GM12873 (cell line): Measurements from ENCODE around the gene CRTC3.

Source experiments
- TF ChIP-seq, protein P1 (sequence below): IDR thresholded peaks from 2 replicates; pipeline ENCODE4 v1.5.1; 2012; ENCODE audit warnings: low read depth, mild to moderate bottlenecking, moderate library complexity, low read length, control low read depth; ENCODE audit not compliant: insufficient read depth; ENCODE audit errors: missing control alignments

The CRTC3 gene

DNA sequence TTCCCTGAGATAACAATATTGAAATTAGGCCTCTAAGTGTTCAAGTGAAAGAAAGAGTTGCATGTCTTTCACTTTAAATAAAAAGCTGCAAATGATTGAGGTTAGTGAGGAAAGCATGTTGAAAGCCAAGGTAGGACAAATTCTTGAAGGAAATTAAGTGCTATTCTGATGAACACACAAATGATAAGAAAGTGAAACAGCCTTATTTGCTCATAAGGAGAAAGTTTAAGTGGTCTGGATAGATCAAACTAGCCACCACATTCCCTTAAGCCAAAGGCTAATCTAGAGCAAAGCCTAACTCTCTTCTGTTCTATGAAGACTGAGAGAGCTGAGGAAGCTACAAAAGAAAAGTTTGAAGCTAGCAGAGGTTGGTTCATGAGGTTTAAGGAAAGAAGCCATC lies 36.1 kb downstream of the CRTC3 start:
- TF ChIP-seq, protein P1, sequence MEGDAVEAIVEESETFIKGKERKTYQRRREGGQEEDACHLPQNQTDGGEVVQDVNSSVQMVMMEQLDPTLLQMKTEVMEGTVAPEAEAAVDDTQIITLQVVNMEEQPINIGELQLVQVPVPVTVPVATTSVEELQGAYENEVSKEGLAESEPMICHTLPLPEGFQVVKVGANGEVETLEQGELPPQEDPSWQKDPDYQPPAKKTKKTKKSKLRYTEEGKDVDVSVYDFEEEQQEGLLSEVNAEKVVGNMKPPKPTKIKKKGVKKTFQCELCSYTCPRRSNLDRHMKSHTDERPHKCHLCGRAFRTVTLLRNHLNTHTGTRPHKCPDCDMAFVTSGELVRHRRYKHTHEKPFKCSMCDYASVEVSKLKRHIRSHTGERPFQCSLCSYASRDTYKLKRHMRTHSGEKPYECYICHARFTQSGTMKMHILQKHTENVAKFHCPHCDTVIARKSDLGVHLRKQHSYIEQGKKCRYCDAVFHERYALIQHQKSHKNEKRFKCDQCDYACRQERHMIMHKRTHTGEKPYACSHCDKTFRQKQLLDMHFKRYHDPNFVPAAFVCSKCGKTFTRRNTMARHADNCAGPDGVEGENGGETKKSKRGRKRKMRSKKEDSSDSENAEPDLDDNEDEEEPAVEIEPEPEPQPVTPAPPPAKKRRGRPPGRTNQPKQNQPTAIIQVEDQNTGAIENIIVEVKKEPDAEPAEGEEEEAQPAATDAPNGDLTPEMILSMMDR: no peak

DNA sequence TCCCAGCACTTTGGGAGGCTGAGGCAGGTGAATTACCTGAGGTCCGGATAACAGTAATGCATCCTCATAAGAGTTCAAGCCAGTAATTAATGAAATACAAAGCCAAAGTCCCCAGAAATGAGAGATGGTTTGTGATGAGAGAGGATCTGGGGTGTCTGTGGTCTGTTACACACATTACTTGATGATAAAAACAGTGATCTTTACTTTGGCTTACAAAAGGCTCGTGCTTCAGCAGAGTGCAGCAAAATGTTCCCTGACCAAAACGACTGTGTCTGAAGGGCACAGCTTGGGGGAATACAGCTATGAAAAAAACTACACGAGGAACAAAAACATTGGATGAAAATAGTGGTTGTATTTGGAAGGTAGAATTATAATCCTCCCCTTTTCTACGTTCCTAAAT lies 40.9 kb downstream of the CRTC3 start:
- TF ChIP-seq, protein P1: no peak

- TF ChIP-seq, protein P1: no peak
Measured at GRCh38 chr15:90571063-90571541, 41.4 kb downstream of the CRTC3 start.

DNA sequence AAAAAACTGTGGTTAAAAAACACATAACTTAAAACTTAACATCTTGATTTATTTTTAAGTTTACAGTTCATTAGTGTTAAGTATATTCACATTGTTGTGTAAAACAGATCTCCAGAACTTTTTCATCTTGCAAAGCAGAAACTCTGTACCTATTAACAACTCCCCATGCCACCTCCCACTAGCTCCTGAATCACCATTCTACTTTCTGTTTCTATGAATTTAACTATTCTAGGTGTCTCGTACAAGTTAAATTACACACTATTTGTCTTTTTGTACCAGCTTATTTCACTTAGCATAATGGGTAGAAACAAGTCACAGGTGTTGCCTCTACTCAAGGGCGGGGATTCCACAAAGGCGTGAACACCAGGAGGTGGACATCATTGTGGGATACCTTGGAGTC lies 43.2 kb downstream of the CRTC3 start:
- TF ChIP-seq, protein P1: no peak

DNA sequence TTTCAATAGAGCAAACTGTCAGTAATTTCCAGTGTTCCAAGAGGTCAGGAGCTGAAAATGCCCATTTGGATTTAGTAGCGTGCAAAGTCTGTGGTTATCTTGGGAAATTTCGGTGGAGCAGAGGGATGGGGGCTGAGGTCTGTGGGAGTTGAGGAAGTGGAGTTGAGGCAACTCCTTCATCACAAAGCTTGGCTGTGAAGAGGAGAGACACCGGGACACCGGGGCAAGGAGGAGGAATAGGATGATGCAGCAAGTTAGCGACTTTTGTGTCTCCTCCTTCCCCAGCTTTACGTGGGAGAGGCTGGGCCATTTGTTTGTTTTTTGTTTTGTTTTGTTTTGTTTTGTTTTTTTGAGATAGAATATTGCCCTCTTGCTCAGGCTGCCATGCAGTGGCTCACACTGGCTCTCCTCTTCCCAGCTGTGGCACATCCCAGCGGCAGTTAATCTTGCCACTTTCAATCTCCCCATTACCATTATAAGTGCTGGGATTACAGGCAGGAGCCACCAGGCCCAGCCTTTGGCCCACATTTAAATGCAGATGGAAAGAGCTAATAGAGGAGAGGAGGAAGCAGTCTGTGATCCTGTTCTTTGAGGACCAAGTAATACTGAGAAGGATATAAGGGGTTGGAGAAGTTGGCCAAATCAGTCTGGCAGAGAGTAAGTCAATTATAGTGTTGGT lies 47.1 kb downstream of the CRTC3 start:
- TF ChIP-seq, protein P1: no peak

GRCh38 chr15:90579213-90579612 lies 49.5 kb downstream of the CRTC3 start:
- TF ChIP-seq, protein P1: no peak

GRCh38 chr15:90580099-90580498 lies 50.4 kb downstream of the CRTC3 start:
- TF ChIP-seq, protein P1: no peak
